ENCODE data around the gene MYBPH. TPM values are rescaled to one million over a fixed set of nuclear protein-coding genes. Genes with fewer than 3 reads are reported as not detected.

The MYBPH gene
- polyA plus RNA-seq, 2 donors: not detected

- Histone ChIP-seq H3K27ac (ENCODE audit: low read depth in 2 of 2, low read length in 1 of 2) (no peak overlapping the region), H3K9me3 (ENCODE audit: control insufficient read depth in 2 of 2, insufficient read depth in 1 of 2, low read depth in 1 of 2, low read length in 1 of 2) (no peaks in the 10 kb centered on the region), H3K27me3 (ENCODE audit: control insufficient read depth in 1 of 2, insufficient read depth in 2 of 2, low read length in 2 of 2) (no peaks in the 10 kb centered on the region), H3K4me1 (ENCODE audit: control insufficient read depth in 2 of 2, insufficient read depth in 2 of 2, low read length in 1 of 2) (no peaks in the 10 kb centered on the region), H3K36me3 (ENCODE audit: control insufficient read depth in 2 of 2, insufficient read depth in 2 of 2, low read length in 1 of 2) (no peaks in the 10 kb centered on the region), H3K4me3 (ENCODE audit: low read depth in 1 of 2, low read length in 2 of 2) (no peak overlapping the region)
- WGBS, 2 donors: 93 to 95% methylated on average over 9 of the region's 9 CpGs
Measured at GRCh38 chr1:203176273-203177035, 828 bp upstream of the MYBPH start.

- no peak overlapping the region for H3K27ac ChIP-seq (ENCODE audit: low read depth in 2 of 2, low read length in 1 of 2)
- no peaks in the 10 kb centered on the region for H3K27me3 ChIP-seq (ENCODE audit: control insufficient read depth in 1 of 2, insufficient read depth in 2 of 2, low read length in 2 of 2)
- no peak overlapping the region for H3K4me3 ChIP-seq (ENCODE audit: low read depth in 1 of 2, low read length in 2 of 2)
- no peaks in the 10 kb centered on the region for H3K4me1 ChIP-seq (ENCODE audit: control insufficient read depth in 2 of 2, insufficient read depth in 2 of 2, low read length in 1 of 2)
- no peaks in the 10 kb centered on the region for H3K9me3 ChIP-seq (ENCODE audit: control insufficient read depth in 2 of 2, insufficient read depth in 1 of 2, low read depth in 1 of 2, low read length in 1 of 2)
- no peaks in the 10 kb centered on the region for H3K36me3 ChIP-seq (ENCODE audit: control insufficient read depth in 2 of 2, insufficient read depth in 2 of 2, low read length in 1 of 2)
- WGBS, 2 donors: 66 to 80% methylated on average over 9 of the region's 9 CpGs
Measured at GRCh38 chr1:203175827-203176241, 208 bp upstream of the MYBPH start.

- H3K27ac ChIP-seq (ENCODE audit: low read depth in 2 of 2, low read length in 1 of 2): no peak overlapping the region
- no peaks in the 10 kb centered on the region for H3K27me3 ChIP-seq (ENCODE audit: control insufficient read depth in 1 of 2, insufficient read depth in 2 of 2, low read length in 2 of 2)
- H3K4me3 ChIP-seq (ENCODE audit: low read depth in 1 of 2, low read length in 2 of 2): no peak overlapping the region
- WGBS, 2 donors: 91 to 92% methylated on average over 12 of the region's 12 CpGs
- H3K4me1 ChIP-seq (ENCODE audit: control insufficient read depth in 2 of 2, insufficient read depth in 2 of 2, low read length in 1 of 2): no peaks in the 10 kb centered on the region
- no peaks in the 10 kb centered on the region for H3K36me3 ChIP-seq (ENCODE audit: control insufficient read depth in 2 of 2, insufficient read depth in 2 of 2, low read length in 1 of 2)
- no peaks in the 10 kb centered on the region for H3K9me3 ChIP-seq (ENCODE audit: control insufficient read depth in 2 of 2, insufficient read depth in 1 of 2, low read depth in 1 of 2, low read length in 1 of 2)
Measured at GRCh38 chr1:203174324-203174985, 1.2 kb downstream of the MYBPH start.

- Histone ChIP-seq H3K4me1 (ENCODE audit: control insufficient read depth in 2 of 2, insufficient read depth in 2 of 2, low read length in 1 of 2) (no peaks in the 10 kb centered on the region), H3K4me3 (ENCODE audit: low read depth in 1 of 2, low read length in 2 of 2) (no peak overlapping the region), H3K36me3 (ENCODE audit: control insufficient read depth in 2 of 2, insufficient read depth in 2 of 2, low read length in 1 of 2) (no peaks in the 10 kb centered on the region), H3K27me3 (ENCODE audit: control insufficient read depth in 1 of 2, insufficient read depth in 2 of 2, low read length in 2 of 2) (no peaks in the 10 kb centered on the region), H3K27ac (ENCODE audit: low read depth in 2 of 2, low read length in 1 of 2) (no peak overlapping the region), H3K9me3 (ENCODE audit: control insufficient read depth in 2 of 2, insufficient read depth in 1 of 2, low read depth in 1 of 2, low read length in 1 of 2) (no peaks in the 10 kb centered on the region)
- 77 to 86% methylated on average over 5 of the region's 5 CpGs for WGBS, 2 donors
Measured at GRCh38 chr1:203173566-203173965, 2.1 kb downstream of the MYBPH start.

GRCh38 chr1:203173011-203173555 is 2.5 kb downstream of the MYBPH start:
- Histone ChIP-seq H3K27ac (ENCODE audit: low read depth in 2 of 2, low read length in 1 of 2) (no peak overlapping the region), H3K4me1 (ENCODE audit: control insufficient read depth in 2 of 2, insufficient read depth in 2 of 2, low read length in 1 of 2) (no peaks in the 10 kb centered on the region), H3K27me3 (ENCODE audit: control insufficient read depth in 1 of 2, insufficient read depth in 2 of 2, low read length in 2 of 2) (no peaks in the 10 kb centered on the region), H3K4me3 (ENCODE audit: low read depth in 1 of 2, low read length in 2 of 2) (no peak overlapping the region), H3K36me3 (ENCODE audit: control insufficient read depth in 2 of 2, insufficient read depth in 2 of 2, low read length in 1 of 2) (no peaks in the 10 kb centered on the region), H3K9me3 (ENCODE audit: control insufficient read depth in 2 of 2, insufficient read depth in 1 of 2, low read depth in 1 of 2, low read length in 1 of 2) (no peaks in the 10 kb centered on the region)
- WGBS, 2 donors: 68 to 69% methylated on average over 2 of the region's 2 CpGs

- Histone ChIP-seq H3K27ac (ENCODE audit: low read depth in 2 of 2, low read length in 1 of 2) (no peak overlapping the region), H3K4me1 (ENCODE audit: control insufficient read depth in 2 of 2, insufficient read depth in 2 of 2, low read length in 1 of 2) (no peaks in the 10 kb centered on the region), H3K27me3 (ENCODE audit: control insufficient read depth in 1 of 2, insufficient read depth in 2 of 2, low read length in 2 of 2) (no peaks in the 10 kb centered on the region), H3K4me3 (ENCODE audit: low read depth in 1 of 2, low read length in 2 of 2) (no peak overlapping the region), H3K36me3 (ENCODE audit: control insufficient read depth in 2 of 2, insufficient read depth in 2 of 2, low read length in 1 of 2) (no peaks in the 10 kb centered on the region), H3K9me3 (ENCODE audit: control insufficient read depth in 2 of 2, insufficient read depth in 1 of 2, low read depth in 1 of 2, low read length in 1 of 2) (no peaks in the 10 kb centered on the region)
- 49 to 55% methylated on average over 8 of the region's 8 CpGs for WGBS, 2 donors
Measured at GRCh38 chr1:203172184-203173010, 3.2 kb downstream of the MYBPH start.

GRCh38 chr1:203171341-203172183 is 4.1 kb downstream of the MYBPH start:
- Histone ChIP-seq H3K4me1 (ENCODE audit: control insufficient read depth in 2 of 2, insufficient read depth in 2 of 2, low read length in 1 of 2) (no peaks in the 10 kb centered on the region), H3K4me3 (ENCODE audit: low read depth in 1 of 2, low read length in 2 of 2) (no peak overlapping the region), H3K36me3 (ENCODE audit: control insufficient read depth in 2 of 2, insufficient read depth in 2 of 2, low read length in 1 of 2) (no peaks in the 10 kb centered on the region), H3K27ac (ENCODE audit: low read depth in 2 of 2, low read length in 1 of 2) (no peak overlapping the region), H3K9me3 (ENCODE audit: control insufficient read depth in 2 of 2, insufficient read depth in 1 of 2, low read depth in 1 of 2, low read length in 1 of 2) (no peaks in the 10 kb centered on the region), H3K27me3 (ENCODE audit: control insufficient read depth in 1 of 2, insufficient read depth in 2 of 2, low read length in 2 of 2) (no peaks in the 10 kb centered on the region)
- 92% methylated on average over 22 of the region's 22 CpGs for WGBS, 2 donors

GRCh38 chr1:203170625-203171330 is 4.8 kb downstream of the MYBPH start:
- WGBS, 2 donors: 70 to 80% methylated on average over 8 of the region's 8 CpGs
- no peaks in the 10 kb centered on the region for H3K4me1 ChIP-seq (ENCODE audit: control insufficient read depth in 2 of 2, insufficient read depth in 2 of 2, low read length in 1 of 2)
- H3K36me3 ChIP-seq (ENCODE audit: control insufficient read depth in 2 of 2, insufficient read depth in 2 of 2, low read length in 1 of 2): no peaks in the 10 kb centered on the region

More at GRCh38 chr1:203170625-203171330, 4.8 kb downstream of the MYBPH start:
- no peak overlapping the region for H3K4me3 ChIP-seq (ENCODE audit: low read depth in 1 of 2, low read length in 2 of 2)
- H3K27ac ChIP-seq (ENCODE audit: low read depth in 2 of 2, low read length in 1 of 2): no peak overlapping the region
- H3K9me3 ChIP-seq (ENCODE audit: control insufficient read depth in 2 of 2, insufficient read depth in 1 of 2, low read depth in 1 of 2, low read length in 1 of 2): no peaks in the 10 kb centered on the region
- no peaks in the 10 kb centered on the region for H3K27me3 ChIP-seq (ENCODE audit: control insufficient read depth in 1 of 2, insufficient read depth in 2 of 2, low read length in 2 of 2)
